Stomach (tissue), 4 donors: ENCODE measurements around the gene BCL2.

Experiments used
- EP300 ChIP-seq: sonication (generic); formaldehyde crosslinking; IDR thresholded peaks from one replicate; pipeline ENCODE4 v1.6.1; 2017; ENCODE audit warnings: antibody characterized with exemption
- POLR2A ChIP-seq, 4 donors: fragments of 450-650 bp; IDR thresholded peaks; one replicate each; pipeline ENCODE4 v1.6.1; 2016; ENCODE audit warnings: antibody characterized with exemption in 4 of 4, control low read depth in 2 of 4, mild to moderate bottlenecking in 1 of 4, moderate library complexity in 1 of 4
- TF ChIP-seq, protein P1 (sequence below), 7 experiments: fragments of 450-650 bp in 4 of 7; fragments of 200-600 bp in 3 of 7; sonication (generic) in 3 of 7; IDR thresholded peaks; one replicate each; pipeline ENCODE4 v1.5.1; 2016 to 2019; ENCODE audit warnings: antibody characterized with exemption in 7 of 7, control low read depth in 2 of 7, mild to moderate bottlenecking in 1 of 7

DNA sequence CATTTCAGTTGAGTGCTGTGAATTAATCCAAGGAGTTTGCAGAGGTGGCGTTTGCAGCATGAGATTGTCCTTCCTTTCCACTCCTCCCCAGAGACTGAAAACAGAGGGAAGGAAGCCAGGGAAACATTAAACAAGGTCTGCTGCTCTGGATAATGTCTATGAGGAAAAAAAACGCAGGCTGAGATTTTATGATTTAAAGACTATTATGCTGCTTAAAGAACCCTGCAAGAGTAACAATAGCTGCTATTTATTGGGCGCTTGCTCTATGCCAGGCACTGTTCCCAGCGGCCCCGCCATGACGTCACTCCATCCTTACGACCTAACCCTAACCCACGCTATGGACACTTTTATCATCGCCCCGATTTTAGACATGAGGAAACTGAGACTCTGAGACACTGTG, 222.4 kb downstream of the BCL2 start:
- TF ChIP-seq, protein P1, sequence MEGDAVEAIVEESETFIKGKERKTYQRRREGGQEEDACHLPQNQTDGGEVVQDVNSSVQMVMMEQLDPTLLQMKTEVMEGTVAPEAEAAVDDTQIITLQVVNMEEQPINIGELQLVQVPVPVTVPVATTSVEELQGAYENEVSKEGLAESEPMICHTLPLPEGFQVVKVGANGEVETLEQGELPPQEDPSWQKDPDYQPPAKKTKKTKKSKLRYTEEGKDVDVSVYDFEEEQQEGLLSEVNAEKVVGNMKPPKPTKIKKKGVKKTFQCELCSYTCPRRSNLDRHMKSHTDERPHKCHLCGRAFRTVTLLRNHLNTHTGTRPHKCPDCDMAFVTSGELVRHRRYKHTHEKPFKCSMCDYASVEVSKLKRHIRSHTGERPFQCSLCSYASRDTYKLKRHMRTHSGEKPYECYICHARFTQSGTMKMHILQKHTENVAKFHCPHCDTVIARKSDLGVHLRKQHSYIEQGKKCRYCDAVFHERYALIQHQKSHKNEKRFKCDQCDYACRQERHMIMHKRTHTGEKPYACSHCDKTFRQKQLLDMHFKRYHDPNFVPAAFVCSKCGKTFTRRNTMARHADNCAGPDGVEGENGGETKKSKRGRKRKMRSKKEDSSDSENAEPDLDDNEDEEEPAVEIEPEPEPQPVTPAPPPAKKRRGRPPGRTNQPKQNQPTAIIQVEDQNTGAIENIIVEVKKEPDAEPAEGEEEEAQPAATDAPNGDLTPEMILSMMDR (IDR thresholded peaks at IDR 0.05) = no peak
- TF ChIP-seq EP300 (no peak), POLR2A (IDR thresholded peaks at IDR 0.05) (no peak)
